ENCODE data around the gene VSX2. TPM values are rescaled to one million over a fixed set of nuclear protein-coding genes. Genes with fewer than 3 reads are reported as not detected.

VSX2 gene
- total RNA-seq, 1 experiment from 2014 or later: not detected

- Histone ChIP-seq H3K4me1 (ENCODE audit: insufficient read depth, low read length) (no peaks in the 10 kb centered on the region), H3K9me3 (ENCODE audit: low read length) (no peaks in the 10 kb centered on the region), H4K20me1 (ENCODE audit: low read length) (no peaks in the 10 kb centered on the region), H2AFZ (ENCODE audit: low read length) (no peak overlapping the region), H3K4me3 (ENCODE audit: low read length) (no peak overlapping the region), H3K9ac (ENCODE audit: low read length) (no peak overlapping the region), H3F3A (ENCODE audit: low read length, unreplicated experiment) (no peaks in the 10 kb centered on the region), H3K9me2 (replicated peaks; ENCODE audit: low read length) (no peaks in the 10 kb centered on the region), H3K36me3 (ENCODE audit: low read depth, low read length) (no peaks in the 10 kb centered on the region), H3K27ac (ENCODE audit: low read length) (no peak overlapping the region), H3K79me2 (ENCODE audit: low read length) (no peaks in the 10 kb centered on the region), H3K4me2 (ENCODE audit: low read length) (no peak overlapping the region), H3K27me3 (ENCODE audit: low read length) (peaks cover 36% of the 10 kb centered on the region)
- no peak for TF ChIP-seq CTCF (conservative IDR thresholded peaks at IDR 0.05; ENCODE audit: low read depth, low read length)
- no peak for TF ChIP-seq EZH2phosphoT487 (IDR thresholded peaks at IDR 0.05; ENCODE audit: borderline replicate concordance, low read length)
- no peak for TF ChIP-seq EZH2 (IDR thresholded peaks at IDR 0.05; ENCODE audit: low read length, unreplicated experiment)
- ChIA-PET POLR2A (ENCODE audit: unreplicated experiment) (no interaction called here), CTCF (no interaction called here)
- BruUV-seq (replicated peaks): no TSS peak
- DNase-seq (no peak), ATAC-seq (no peak)
- intact Hi-C loops (cut with micrococcal nuclease): no loop called here
Observed at GRCh38 chr14:74237441-74237840, 1.8 kb upstream of the VSX2 start.

GRCh38 chr14:74239848-74240793, 872 bp downstream of the VSX2 start:
- POLR2A ChIA-PET (ENCODE audit: unreplicated experiment): no interaction called here
- no peak for TF ChIP-seq EZH2 (IDR thresholded peaks at IDR 0.05; ENCODE audit: low read length, unreplicated experiment)
- TF ChIP-seq CTCF (conservative IDR thresholded peaks at IDR 0.05; ENCODE audit: low read depth, low read length): no peak
- TF ChIP-seq EZH2phosphoT487 (IDR thresholded peaks at IDR 0.05; ENCODE audit: borderline replicate concordance, low read length): no peak
- Histone ChIP-seq H3K4me1 (ENCODE audit: insufficient read depth, low read length) (no peaks in the 10 kb centered on the region), H3K9me2 (replicated peaks; ENCODE audit: low read length) (no peaks in the 10 kb centered on the region), H4K20me1 (ENCODE audit: low read length) (no peaks in the 10 kb centered on the region), H3F3A (ENCODE audit: low read length, unreplicated experiment) (no peaks in the 10 kb centered on the region), H3K9me3 (ENCODE audit: low read length) (no peaks in the 10 kb centered on the region), H3K79me2 (ENCODE audit: low read length) (no peaks in the 10 kb centered on the region), H3K36me3 (ENCODE audit: low read depth, low read length) (no peaks in the 10 kb centered on the region), H3K27ac (ENCODE audit: low read length) (no peak overlapping the region), H3K4me3 (ENCODE audit: low read length) (no peak overlapping the region), H2AFZ (ENCODE audit: low read length) (no peak overlapping the region), H3K27me3 (ENCODE audit: low read length) (peaks cover 44% of the 10 kb centered on the region), H3K4me2 (ENCODE audit: low read length) (no peak overlapping the region), H3K9ac (ENCODE audit: low read length) (no peak overlapping the region)
- no peak for ATAC-seq
- no peak for DNase-seq
- CTCF ChIA-PET: no interaction called here
- BruUV-seq (replicated peaks): no TSS peak
- intact Hi-C loops (cut with micrococcal nuclease): no loop called here

Measured in PC-3 (cell line).